ENCODE results near the gene PLCB2. TPM values are rescaled to one million over a fixed set of nuclear protein-coding genes. Genes with fewer than 3 reads are reported as not detected.

The PLCB2 gene
- total and polyA plus RNA-seq, 2 experiments from 2014 or later, result 9.5 to 13.8 TPM

DNA sequence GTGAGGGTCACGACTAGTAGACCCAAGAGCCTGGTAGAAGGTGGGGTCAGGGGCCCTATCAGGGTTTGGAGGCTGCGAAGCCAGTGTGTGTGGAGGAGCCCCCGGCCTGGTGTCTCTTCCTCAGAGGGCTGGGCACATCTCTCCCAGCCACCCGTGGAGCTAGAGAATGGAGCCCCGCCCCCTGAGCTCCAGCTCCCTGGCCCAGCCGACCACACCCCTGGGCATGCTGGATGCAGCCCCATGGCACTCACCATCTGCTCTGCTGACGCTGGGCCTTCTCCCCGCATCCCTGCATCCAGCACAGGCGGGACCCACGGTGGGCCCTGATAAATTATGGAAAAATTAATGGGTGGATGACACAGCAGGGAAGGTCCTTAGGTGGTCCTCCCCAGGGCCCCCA lies 42.4 kb downstream of the PLCB2 start:
- peaks cover 15% of the 10 kb centered on the region for H3K4me1 Mint-ChIP-seq

More for the DNA sequence above, 42.4 kb downstream of the PLCB2 start:
- ATAC-seq (peak; percentile 38), DNase-seq (ENCODE audit: low spot score) (no peak)
- H3K27ac Mint-ChIP-seq, result no peak overlapping the region
- H3K27me3 Mint-ChIP-seq (ENCODE audit: insufficient read depth, low read depth, poor library complexity), result peaks cover 3% of the 10 kb centered on the region
- no peaks in the 10 kb centered on the region for H3K9me2 ChIP-seq (ENCODE audit: insufficient read depth)
- no peak overlapping the region for H2AFZ ChIP-seq
- no peaks in the 10 kb centered on the region for H3F3A ChIP-seq (replicated peaks; ENCODE audit: low read depth)
- H3K4me3 ChIP-seq, result no peak overlapping the region
- no peaks in the 10 kb centered on the region for H4K20me1 ChIP-seq (replicated peaks; ENCODE audit: insufficient read depth)
- H3K27ac ChIP-seq (ENCODE audit: low read depth), result no peak overlapping the region
- H3K36me3 ChIP-seq (ENCODE audit: insufficient read depth), result no peaks in the 10 kb centered on the region
- no peaks in the 10 kb centered on the region for H3K79me2 ChIP-seq (replicated peaks; ENCODE audit: insufficient read depth)
- TF ChIP-seq POLR2AphosphoS5 (IDR thresholded peaks at IDR 0.05; ENCODE audit: low read depth), result no peak
- TF ChIP-seq, protein P1, sequence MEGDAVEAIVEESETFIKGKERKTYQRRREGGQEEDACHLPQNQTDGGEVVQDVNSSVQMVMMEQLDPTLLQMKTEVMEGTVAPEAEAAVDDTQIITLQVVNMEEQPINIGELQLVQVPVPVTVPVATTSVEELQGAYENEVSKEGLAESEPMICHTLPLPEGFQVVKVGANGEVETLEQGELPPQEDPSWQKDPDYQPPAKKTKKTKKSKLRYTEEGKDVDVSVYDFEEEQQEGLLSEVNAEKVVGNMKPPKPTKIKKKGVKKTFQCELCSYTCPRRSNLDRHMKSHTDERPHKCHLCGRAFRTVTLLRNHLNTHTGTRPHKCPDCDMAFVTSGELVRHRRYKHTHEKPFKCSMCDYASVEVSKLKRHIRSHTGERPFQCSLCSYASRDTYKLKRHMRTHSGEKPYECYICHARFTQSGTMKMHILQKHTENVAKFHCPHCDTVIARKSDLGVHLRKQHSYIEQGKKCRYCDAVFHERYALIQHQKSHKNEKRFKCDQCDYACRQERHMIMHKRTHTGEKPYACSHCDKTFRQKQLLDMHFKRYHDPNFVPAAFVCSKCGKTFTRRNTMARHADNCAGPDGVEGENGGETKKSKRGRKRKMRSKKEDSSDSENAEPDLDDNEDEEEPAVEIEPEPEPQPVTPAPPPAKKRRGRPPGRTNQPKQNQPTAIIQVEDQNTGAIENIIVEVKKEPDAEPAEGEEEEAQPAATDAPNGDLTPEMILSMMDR (conservative IDR thresholded peaks at IDR 0.05; ENCODE audit: low read depth in 2 of 2), result no peak
- no peak for TF ChIP-seq STAT1 (IDR thresholded peaks at IDR 0.05; ENCODE audit: unreplicated experiment)
- TF ChIP-seq JUNB (IDR thresholded peaks at IDR 0.05; ENCODE audit: unreplicated experiment), result no peak
- TF ChIP-seq CREB1 (CRISPR knock-in tag; IDR thresholded peaks at IDR 0.05; ENCODE audit: low read depth), result no peak
- no peak for TF ChIP-seq NANOG (IDR thresholded peaks at IDR 0.05; ENCODE audit: borderline replicate concordance)
- TF ChIP-seq, protein P2, sequence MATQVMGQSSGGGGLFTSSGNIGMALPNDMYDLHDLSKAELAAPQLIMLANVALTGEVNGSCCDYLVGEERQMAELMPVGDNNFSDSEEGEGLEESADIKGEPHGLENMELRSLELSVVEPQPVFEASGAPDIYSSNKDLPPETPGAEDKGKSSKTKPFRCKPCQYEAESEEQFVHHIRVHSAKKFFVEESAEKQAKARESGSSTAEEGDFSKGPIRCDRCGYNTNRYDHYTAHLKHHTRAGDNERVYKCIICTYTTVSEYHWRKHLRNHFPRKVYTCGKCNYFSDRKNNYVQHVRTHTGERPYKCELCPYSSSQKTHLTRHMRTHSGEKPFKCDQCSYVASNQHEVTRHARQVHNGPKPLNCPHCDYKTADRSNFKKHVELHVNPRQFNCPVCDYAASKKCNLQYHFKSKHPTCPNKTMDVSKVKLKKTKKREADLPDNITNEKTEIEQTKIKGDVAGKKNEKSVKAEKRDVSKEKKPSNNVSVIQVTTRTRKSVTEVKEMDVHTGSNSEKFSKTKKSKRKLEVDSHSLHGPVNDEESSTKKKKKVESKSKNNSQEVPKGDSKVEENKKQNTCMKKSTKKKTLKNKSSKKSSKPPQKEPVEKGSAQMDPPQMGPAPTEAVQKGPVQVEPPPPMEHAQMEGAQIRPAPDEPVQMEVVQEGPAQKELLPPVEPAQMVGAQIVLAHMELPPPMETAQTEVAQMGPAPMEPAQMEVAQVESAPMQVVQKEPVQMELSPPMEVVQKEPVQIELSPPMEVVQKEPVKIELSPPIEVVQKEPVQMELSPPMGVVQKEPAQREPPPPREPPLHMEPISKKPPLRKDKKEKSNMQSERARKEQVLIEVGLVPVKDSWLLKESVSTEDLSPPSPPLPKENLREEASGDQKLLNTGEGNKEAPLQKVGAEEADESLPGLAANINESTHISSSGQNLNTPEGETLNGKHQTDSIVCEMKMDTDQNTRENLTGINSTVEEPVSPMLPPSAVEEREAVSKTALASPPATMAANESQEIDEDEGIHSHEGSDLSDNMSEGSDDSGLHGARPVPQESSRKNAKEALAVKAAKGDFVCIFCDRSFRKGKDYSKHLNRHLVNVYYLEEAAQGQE (IDR thresholded peaks at IDR 0.05; ENCODE audit: unreplicated experiment), result no peak
- no peak for TF ChIP-seq EZH2phosphoT487 (IDR thresholded peaks at IDR 0.05; ENCODE audit: unreplicated experiment)
- TF ChIP-seq ZNF114 (CRISPR knock-in tag; IDR thresholded peaks at IDR 0.05), result no peak
- no peak for TF ChIP-seq EZH2 (IDR thresholded peaks at IDR 0.05; ENCODE audit: low read depth, unreplicated experiment)
- TF ChIP-seq ZNF331 (CRISPR knock-in tag; IDR thresholded peaks at IDR 0.05; ENCODE audit: low read depth), result no peak
- TF ChIP-seq, protein P3, sequence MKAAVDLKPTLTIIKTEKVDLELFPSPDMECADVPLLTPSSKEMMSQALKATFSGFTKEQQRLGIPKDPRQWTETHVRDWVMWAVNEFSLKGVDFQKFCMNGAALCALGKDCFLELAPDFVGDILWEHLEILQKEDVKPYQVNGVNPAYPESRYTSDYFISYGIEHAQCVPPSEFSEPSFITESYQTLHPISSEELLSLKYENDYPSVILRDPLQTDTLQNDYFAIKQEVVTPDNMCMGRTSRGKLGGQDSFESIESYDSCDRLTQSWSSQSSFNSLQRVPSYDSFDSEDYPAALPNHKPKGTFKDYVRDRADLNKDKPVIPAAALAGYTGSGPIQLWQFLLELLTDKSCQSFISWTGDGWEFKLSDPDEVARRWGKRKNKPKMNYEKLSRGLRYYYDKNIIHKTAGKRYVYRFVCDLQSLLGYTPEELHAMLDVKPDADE (IDR thresholded peaks at IDR 0.05), result no peak
- TF ChIP-seq, protein P4, sequence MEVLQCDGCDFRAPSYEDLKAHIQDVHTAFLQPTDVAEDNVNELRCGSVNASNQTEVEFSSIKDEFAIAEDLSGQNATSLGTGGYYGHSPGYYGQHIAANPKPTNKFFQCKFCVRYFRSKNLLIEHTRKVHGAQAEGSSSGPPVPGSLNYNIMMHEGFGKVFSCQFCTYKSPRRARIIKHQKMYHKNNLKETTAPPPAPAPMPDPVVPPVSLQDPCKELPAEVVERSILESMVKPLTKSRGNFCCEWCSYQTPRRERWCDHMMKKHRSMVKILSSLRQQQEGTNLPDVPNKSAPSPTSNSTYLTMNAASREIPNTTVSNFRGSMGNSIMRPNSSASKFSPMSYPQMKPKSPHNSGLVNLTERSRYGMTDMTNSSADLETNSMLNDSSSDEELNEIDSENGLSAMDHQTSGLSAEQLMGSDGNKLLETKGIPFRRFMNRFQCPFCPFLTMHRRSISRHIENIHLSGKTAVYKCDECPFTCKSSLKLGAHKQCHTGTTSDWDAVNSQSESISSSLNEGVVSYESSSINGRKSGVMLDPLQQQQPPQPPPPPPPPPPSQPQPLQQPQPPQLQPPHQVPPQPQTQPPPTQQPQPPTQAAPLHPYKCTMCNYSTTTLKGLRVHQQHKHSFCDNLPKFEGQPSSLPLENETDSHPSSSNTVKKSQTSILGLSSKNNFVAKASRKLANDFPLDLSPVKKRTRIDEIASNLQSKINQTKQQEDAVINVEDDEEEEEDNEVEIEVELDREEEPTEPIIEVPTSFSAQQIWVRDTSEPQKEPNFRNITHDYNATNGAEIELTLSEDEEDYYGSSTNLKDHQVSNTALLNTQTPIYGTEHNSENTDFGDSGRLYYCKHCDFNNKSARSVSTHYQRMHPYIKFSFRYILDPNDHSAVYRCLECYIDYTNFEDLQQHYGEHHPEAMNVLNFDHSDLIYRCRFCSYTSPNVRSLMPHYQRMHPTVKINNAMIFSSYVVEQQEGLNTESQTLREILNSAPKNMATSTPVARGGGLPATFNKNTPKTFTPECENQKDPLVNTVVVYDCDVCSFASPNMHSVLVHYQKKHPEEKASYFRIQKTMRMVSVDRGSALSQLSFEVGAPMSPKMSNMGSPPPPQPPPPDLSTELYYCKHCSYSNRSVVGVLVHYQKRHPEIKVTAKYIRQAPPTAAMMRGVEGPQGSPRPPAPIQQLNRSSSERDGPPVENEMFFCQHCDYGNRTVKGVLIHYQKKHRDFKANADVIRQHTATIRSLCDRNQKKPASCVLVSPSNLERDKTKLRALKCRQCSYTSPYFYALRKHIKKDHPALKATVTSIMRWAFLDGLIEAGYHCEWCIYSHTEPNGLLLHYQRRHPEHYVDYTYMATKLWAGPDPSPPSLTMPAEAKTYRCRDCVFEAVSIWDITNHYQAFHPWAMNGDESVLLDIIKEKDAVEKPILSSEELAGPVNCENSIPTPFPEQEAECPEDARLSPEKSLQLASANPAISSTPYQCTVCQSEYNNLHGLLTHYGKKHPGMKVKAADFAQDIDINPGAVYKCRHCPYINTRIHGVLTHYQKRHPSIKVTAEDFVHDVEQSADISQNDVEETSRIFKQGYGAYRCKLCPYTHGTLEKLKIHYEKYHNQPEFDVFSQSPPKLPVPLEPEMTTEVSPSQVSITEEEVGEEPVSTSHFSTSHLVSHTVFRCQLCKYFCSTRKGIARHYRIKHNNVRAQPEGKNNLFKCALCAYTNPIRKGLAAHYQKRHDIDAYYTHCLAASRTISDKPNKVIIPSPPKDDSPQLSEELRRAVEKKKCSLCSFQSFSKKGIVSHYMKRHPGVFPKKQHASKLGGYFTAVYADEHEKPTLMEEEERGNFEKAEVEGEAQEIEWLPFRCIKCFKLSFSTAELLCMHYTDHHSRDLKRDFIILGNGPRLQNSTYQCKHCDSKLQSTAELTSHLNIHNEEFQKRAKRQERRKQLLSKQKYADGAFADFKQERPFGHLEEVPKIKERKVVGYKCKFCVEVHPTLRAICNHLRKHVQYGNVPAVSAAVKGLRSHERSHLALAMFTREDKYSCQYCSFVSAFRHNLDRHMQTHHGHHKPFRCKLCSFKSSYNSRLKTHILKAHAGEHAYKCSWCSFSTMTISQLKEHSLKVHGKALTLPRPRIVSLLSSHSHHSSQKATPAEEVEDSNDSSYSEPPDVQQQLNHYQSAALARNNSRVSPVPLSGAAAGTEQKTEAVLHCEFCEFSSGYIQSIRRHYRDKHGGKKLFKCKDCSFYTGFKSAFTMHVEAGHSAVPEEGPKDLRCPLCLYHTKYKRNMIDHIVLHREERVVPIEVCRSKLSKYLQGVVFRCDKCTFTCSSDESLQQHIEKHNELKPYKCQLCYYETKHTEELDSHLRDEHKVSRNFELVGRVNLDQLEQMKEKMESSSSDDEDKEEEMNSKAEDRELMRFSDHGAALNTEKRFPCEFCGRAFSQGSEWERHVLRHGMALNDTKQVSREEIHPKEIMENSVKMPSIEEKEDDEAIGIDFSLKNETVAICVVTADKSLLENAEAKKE (CRISPR knock-in tag; IDR thresholded peaks at IDR 0.05), result no peak
- no peaks in the 10 kb centered on the region for H3K4me1 ChIP-seq (ENCODE audit: insufficient read depth)
- H3K9me3 Mint-ChIP-seq, result no peaks in the 10 kb centered on the region; the same call in 2 of the 3 replicates
- H3K4me2 ChIP-seq, result no peak overlapping the region
- H3K4me3 Mint-ChIP-seq, result no peak overlapping the region
- H3K36me3 Mint-ChIP-seq (ENCODE audit: low read depth), result peaks cover 4% of the 10 kb centered on the region; the same call in 1 of the 3 replicates
- H3K27me3 ChIP-seq (ENCODE audit: insufficient read depth), result no peaks in the 10 kb centered on the region

All from GM23338 (cell line).